Panc1 (cell line): ENCODE measurements around the gene SCAP.

Experiments used
- CTCF ChIP-seq: fragments of 450-650 bp; IDR thresholded peaks from 2 replicates; pipeline ENCODE4 v1.5.1; 2017; ENCODE audit warnings: mild to moderate bottlenecking
- POLR2AphosphoS5 ChIP-seq: IDR thresholded peaks from 2 replicates; pipeline ENCODE4 v1.6.1; 2012; ENCODE audit warnings: mild to moderate bottlenecking, low read depth, low read length, moderate library complexity
- REST ChIP-seq, 2 experiments: IDR thresholded peaks; 2 replicates each; pipeline ENCODE4 v1.6.1; 2011 to 2012; ENCODE audit warnings: low read depth in 2 of 2, control low read depth in 1 of 2, low read length in 1 of 2, mild to moderate bottlenecking in 1 of 2, moderate library complexity in 1 of 2; ENCODE audit not compliant: insufficient read depth in 1 of 2
- SIN3A ChIP-seq: IDR thresholded peaks from 2 replicates; pipeline ENCODE4 v1.6.1; 2012; ENCODE audit warnings: low read depth, mild to moderate bottlenecking, low read length, moderate library complexity, borderline replicate concordance; ENCODE audit not compliant: insufficient read depth
- TCF7L2 ChIP-seq: IDR thresholded peaks from 2 replicates; pipeline ENCODE4 v1.6.1; 2011; ENCODE audit warnings: mild to moderate bottlenecking, low read depth, low read length, inconsistent platforms

GRCh38 chr3:47515864-47516319, 40.2 kb upstream of the SCAP start:
- TF ChIP-seq REST (IDR thresholded peaks at IDR 0.05; ENCODE audit: insufficient read depth in 1 of 2, low read depth in 2 of 2, low read length in 1 of 2) (no peak), CTCF (no peak), POLR2AphosphoS5 (no peak), TCF7L2 (no peak), SIN3A (no peak)
